ENCODE results near the gene G3BP2. TPM values are rescaled to one million over a fixed set of nuclear protein-coding genes. Genes with fewer than 3 reads are reported as not detected.

The G3BP2 gene
- total and polyA plus RNA-seq, 4 donors = 16.1 to 112 (median 68.8) TPM

DNA sequence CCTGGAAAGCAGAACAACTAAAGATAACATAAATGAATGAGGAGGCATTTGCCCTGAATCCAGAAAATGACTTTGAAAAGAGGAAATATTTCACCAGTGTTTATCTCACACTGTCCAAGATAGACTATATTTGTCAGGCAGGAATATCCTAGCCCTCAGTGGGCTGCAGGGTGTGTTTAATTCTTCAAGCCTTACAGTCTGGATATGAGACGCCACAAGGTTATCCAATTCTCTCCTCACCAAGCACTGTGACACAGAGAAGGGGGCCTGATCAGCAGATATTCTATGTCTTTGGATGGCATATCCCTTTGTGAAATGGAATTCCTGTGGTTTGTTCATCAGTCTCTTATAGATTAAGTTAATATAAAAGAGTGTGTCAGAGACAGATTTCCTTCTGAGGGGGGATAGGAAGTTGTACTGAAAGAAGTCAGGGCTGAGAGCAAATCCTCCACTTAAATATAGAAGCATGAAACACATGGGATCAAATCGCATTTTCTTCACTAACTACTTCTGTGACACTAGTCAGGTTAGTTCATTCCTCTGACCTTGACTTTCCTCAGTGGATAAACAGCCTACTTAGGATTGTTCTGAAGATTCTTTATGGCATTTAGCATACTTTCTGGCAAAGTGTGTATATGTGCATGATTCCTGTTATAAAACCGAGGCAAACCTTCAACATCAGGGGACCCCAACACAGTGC is 6.8 kb upstream of the G3BP2 start:
- Histone ChIP-seq H3K36me3 (ENCODE audit: control insufficient read depth in 4 of 4, insufficient read depth in 4 of 4, low read length in 4 of 4) (no peaks in the 10 kb centered on the region), H3K27ac (ENCODE audit: low read depth in 1 of 2, low read length in 1 of 2) (no peak overlapping the region), H3K9ac (ENCODE audit: insufficient read depth in 1 of 2, low read length in 2 of 2) (no peak overlapping the region), H3K9me3 (ENCODE audit: control insufficient read depth in 4 of 4, insufficient read depth in 3 of 4, low read length in 3 of 4) (no peaks in the 10 kb centered on the region), H3K4me3 (no peak overlapping the region), H3K4me1 (ENCODE audit: control insufficient read depth in 5 of 5, insufficient read depth in 5 of 5, low read length in 5 of 5) (no peaks in the 10 kb centered on the region), H3K27me3 (ENCODE audit: control insufficient read depth in 3 of 3, insufficient read depth in 3 of 3, low read length in 2 of 3) (no peaks in the 10 kb centered on the region)
- ATAC-seq (ENCODE audit: insufficient read depth, low FRiP score) = no peak
- WGBS, 2 donors = 89 to 91% methylated on average over 3 of the region's 3 CpGs
- DNase-seq = no peak
- TF ChIP-seq, protein P1, sequence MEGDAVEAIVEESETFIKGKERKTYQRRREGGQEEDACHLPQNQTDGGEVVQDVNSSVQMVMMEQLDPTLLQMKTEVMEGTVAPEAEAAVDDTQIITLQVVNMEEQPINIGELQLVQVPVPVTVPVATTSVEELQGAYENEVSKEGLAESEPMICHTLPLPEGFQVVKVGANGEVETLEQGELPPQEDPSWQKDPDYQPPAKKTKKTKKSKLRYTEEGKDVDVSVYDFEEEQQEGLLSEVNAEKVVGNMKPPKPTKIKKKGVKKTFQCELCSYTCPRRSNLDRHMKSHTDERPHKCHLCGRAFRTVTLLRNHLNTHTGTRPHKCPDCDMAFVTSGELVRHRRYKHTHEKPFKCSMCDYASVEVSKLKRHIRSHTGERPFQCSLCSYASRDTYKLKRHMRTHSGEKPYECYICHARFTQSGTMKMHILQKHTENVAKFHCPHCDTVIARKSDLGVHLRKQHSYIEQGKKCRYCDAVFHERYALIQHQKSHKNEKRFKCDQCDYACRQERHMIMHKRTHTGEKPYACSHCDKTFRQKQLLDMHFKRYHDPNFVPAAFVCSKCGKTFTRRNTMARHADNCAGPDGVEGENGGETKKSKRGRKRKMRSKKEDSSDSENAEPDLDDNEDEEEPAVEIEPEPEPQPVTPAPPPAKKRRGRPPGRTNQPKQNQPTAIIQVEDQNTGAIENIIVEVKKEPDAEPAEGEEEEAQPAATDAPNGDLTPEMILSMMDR (IDR thresholded peaks at IDR 0.05; ENCODE audit: control extremely low read depth, extremely low read depth) = no peak

DNA sequence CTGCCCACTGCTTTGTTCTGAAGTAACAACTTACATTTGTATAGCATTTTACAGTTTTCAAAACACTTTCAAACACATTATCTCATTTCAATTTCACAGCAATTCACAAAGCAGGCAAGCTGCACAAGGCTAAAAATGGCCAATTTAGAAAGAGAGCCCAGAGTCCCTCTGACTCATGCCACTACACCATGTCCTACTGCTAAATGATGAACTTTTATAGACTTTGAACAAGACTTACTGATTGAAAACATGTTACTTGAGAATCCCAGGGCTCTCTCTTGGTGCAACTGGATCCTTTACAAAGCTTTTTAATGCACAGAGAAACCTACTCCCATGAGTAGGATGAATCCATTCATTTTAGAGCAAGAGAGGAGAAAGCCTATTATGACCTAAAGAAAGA is 5.8 kb upstream of the G3BP2 start:
- H3K27me3 ChIP-seq (ENCODE audit: control insufficient read depth in 3 of 3, insufficient read depth in 3 of 3, low read length in 2 of 3) = no peaks in the 10 kb centered on the region
- TF ChIP-seq, protein P1 (IDR thresholded peaks at IDR 0.05; ENCODE audit: control extremely low read depth, extremely low read depth) = no peak
- ATAC-seq (ENCODE audit: insufficient read depth, low FRiP score) = no peak

DNA sequence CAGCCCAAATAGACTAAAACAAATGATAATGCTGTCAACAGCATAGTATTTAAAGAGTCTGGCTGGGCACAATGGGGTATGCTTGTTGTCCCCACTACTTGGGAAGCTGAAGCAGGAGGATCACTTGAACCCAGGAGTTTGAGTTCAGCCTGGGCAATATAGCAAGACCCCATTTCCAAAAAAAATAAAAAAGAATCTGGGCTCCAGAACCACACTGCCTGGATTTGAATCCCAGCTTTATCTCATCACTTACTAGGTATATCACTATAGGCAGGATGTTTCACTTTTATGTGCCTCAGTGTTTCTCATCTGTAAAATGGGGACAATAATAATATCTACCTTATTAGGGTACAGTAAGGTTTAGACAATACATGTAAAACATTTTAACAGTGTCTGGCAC is 5.3 kb upstream of the G3BP2 start:
- DNase-seq = no peak
- Histone ChIP-seq H3K9me3 (ENCODE audit: control insufficient read depth in 4 of 4, insufficient read depth in 3 of 4, low read length in 3 of 4) (no peaks in the 10 kb centered on the region), H3K36me3 (ENCODE audit: control insufficient read depth in 4 of 4, insufficient read depth in 4 of 4, low read length in 4 of 4) (no peaks in the 10 kb centered on the region), H3K4me3 (no peak overlapping the region), H3K27me3 (ENCODE audit: control insufficient read depth in 3 of 3, insufficient read depth in 3 of 3, low read length in 2 of 3) (no peaks in the 10 kb centered on the region), H3K9ac (ENCODE audit: insufficient read depth in 1 of 2, low read length in 2 of 2) (no peak overlapping the region), H3K4me1 (ENCODE audit: control insufficient read depth in 5 of 5, insufficient read depth in 5 of 5, low read length in 5 of 5) (peaks cover 0 to 7% (median 2%) of the 10 kb centered on the region in 5 donors), H3K27ac (ENCODE audit: low read depth in 1 of 2, low read length in 1 of 2) (no peak overlapping the region)
- TF ChIP-seq, protein P1 (IDR thresholded peaks at IDR 0.05; ENCODE audit: control extremely low read depth, extremely low read depth) = no peak
- ATAC-seq (ENCODE audit: insufficient read depth, low FRiP score) = no peak

More for the DNA sequence above, 5.8 kb upstream of the G3BP2 start:
- Histone ChIP-seq H3K9me3 (ENCODE audit: control insufficient read depth in 4 of 4, insufficient read depth in 3 of 4, low read length in 3 of 4) (no peaks in the 10 kb centered on the region), H3K9ac (ENCODE audit: insufficient read depth in 1 of 2, low read length in 2 of 2) (no peak overlapping the region), H3K4me3 (no peak overlapping the region), H3K4me1 (ENCODE audit: control insufficient read depth in 5 of 5, insufficient read depth in 5 of 5, low read length in 5 of 5) (peaks cover 0 to 4% (median 2%) of the 10 kb centered on the region in 5 donors), H3K36me3 (ENCODE audit: control insufficient read depth in 4 of 4, insufficient read depth in 4 of 4, low read length in 4 of 4) (no peaks in the 10 kb centered on the region), H3K27ac (ENCODE audit: low read depth in 1 of 2, low read length in 1 of 2) (no peak overlapping the region)
- DNase-seq = no peak
